ENCODE data around the gene ALKBH3. TPM values are rescaled to one million over a fixed set of nuclear protein-coding genes. Genes with fewer than 3 reads are reported as not detected.

The ALKBH3 gene
- total and polyA plus RNA-seq, 2 of the 13 experiments (the other 11 are each of a cell fraction or from before 2014, with no cell fraction given): 17.8 to 36.1 TPM

DNA sequence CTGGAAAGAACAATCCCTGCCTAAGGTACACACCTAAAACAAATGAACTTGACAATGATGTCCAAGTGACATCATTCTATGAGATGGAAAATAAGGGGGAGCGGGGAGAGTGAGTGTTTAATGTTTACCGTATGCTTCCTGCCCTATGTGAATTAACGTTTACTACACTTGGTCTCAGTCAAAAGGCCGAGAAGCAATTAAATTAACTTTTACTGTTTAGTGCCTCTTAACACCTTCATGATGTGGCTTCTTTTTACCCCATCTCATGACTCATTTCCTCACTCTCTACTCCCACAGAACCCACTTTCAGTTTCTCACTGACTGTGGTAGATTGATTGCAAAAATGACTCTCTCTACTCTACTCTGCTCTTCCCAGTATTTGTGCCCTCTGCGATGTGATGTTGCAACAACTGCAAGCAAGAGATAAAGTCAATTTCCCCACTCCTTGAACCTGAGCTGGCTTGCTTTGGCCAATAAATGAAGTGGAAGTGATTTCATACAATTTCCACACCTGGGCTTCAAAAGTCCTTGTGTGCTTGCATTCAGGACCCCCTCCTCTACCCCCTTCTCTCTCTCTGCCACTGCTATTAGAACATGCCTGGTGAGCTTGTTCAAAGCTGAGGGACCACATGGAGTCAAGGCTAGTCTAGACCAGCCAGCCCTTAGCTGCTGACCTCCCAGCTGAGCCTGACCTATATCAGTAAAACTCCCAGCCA, 11.6 kb upstream of the ALKBH3 start (continued):
- TF ChIP-seq ARNTL (CRISPR knock-in tag; IDR thresholded peaks at IDR 0.05) (no peak), CEBPG (CRISPR knock-in tag; IDR thresholded peaks at IDR 0.05) (peak; percentile 80), FOSL2 (CRISPR knock-in tag; IDR thresholded peaks at IDR 0.05) (peak; percentile 48; the same call in 1 of the 2 replicates), ZBTB20 (CRISPR knock-in tag; IDR thresholded peaks at IDR 0.05; ENCODE audit: borderline replicate concordance, low read depth) (no peak), SNRNP70 (IDR thresholded peaks at IDR 0.05; ENCODE audit: low read depth, low read length) (no peak), GTF2F1 (IDR thresholded peaks at IDR 0.05; ENCODE audit: low read length) (no peak), ZNF724P (CRISPR knock-in tag; IDR thresholded peaks at IDR 0.05; ENCODE audit: borderline replicate concordance) (no peak), ZNF260 (CRISPR knock-in tag; IDR thresholded peaks at IDR 0.05; ENCODE audit: borderline replicate concordance, low read depth) (no peak), ZNF749 (CRISPR knock-in tag; IDR thresholded peaks at IDR 0.05; ENCODE audit: borderline replicate concordance) (no peak)

DNA sequence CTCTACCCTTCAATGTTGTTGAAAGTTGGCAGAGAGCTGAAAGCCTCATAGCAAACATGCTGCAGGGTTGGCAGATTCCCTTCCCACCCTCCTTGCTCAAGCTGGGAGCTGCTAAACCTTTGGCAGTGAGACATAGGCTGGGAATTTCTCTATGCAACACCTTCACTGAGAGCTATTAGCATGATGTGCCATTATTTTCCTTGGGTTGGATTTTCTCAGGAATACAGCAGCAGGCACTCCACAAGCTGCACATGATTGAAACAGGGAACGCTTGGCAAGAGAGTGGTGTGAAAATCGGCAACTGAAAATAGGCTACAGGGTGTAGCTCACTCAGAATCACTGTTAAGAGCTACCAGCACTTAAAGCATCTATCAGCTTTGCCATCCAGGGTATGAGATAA, 9.6 kb upstream of the ALKBH3 start:
- intact Hi-C loops (cut with micrococcal nuclease; ENCODE audit: unreplicated experiment): no loop called here
- Histone ChIP-seq H3K9ac (ENCODE audit: insufficient read depth, low read depth, low read length) (no peak overlapping the region), H3K27ac (ENCODE audit: extremely low read length, insufficient read depth, low read length) (no peak overlapping the region), H2AFZ (ENCODE audit: low read length) (no peak overlapping the region), H3K4me1 (ENCODE audit: insufficient read depth, low read length) (no peaks in the 10 kb centered on the region), H3K4me2 (ENCODE audit: low read depth, low read length) (no peak overlapping the region), H3K79me2 (ENCODE audit: insufficient read depth, low read length) (no peaks in the 10 kb centered on the region), H3K9me3 (ENCODE audit: low read length) (no peaks in the 10 kb centered on the region), H3K27me3 (ENCODE audit: control insufficient read depth in 1 of 2, insufficient read depth in 2 of 2, low read length in 2 of 2) (peaks cover 0 to 4% of the 10 kb centered on the region in 2 experiments; a peak in 1 of 5 replicates), H3K4me3 (replicated peaks in 1 of 3; ENCODE audit: insufficient read depth in 1 of 3, low read depth in 2 of 3, low read length in 3 of 3) (no peak overlapping the region), H3K36me3 (replicated peaks in 1 of 2; ENCODE audit: control insufficient read depth in 1 of 2, insufficient read depth in 2 of 2, low read length in 2 of 2) (no peaks in the 10 kb centered on the region), H4K20me1 (ENCODE audit: insufficient read depth, low read length) (no peaks in the 10 kb centered on the region)
- BruUV-seq (replicated peaks): no TSS peak
- no peak for FAIRE-seq
- 0% methylated on average over 2 of the region's 2 CpGs for WGBS (ENCODE audit: low lambda C conversion rate)
- POLR2A ChIA-PET: no interaction called here
- in situ Hi-C loops (cut with HindIII; ENCODE audit: extremely low pct_ligation_motif_present, low pct_unique_long_range_greater_than_20kb): no loop called here
- CTCF ChIA-PET (ENCODE audit: low intra/inter-chr PET ratio, low total read pairs): no interaction called here
- no peak for ATAC-seq
- no peak for DNase-seq (ENCODE audit: low spot score)
- no peak for TF ChIP-seq SAP130 (CRISPR knock-in tag; IDR thresholded peaks at IDR 0.05; ENCODE audit: low read depth)
- no peak for TF ChIP-seq ZC3H4 (CRISPR knock-in tag; IDR thresholded peaks at IDR 0.05; ENCODE audit: borderline replicate concordance)
- no peak for TF ChIP-seq PCBP1 (IDR thresholded peaks at IDR 0.05; ENCODE audit: borderline replicate concordance, low read depth, low read length)
- no peak for TF ChIP-seq ZKSCAN5 (CRISPR knock-in tag; IDR thresholded peaks at IDR 0.05)
- TF ChIP-seq ZNF224 (CRISPR knock-in tag; IDR thresholded peaks at IDR 0.05): no peak
- no peak for TF ChIP-seq TOPORS (CRISPR knock-in tag; IDR thresholded peaks at IDR 0.05)
- no peak for TF ChIP-seq KDM1A (CRISPR knock-in tag; IDR thresholded peaks at IDR 0.05)
- TF ChIP-seq, protein P1, sequence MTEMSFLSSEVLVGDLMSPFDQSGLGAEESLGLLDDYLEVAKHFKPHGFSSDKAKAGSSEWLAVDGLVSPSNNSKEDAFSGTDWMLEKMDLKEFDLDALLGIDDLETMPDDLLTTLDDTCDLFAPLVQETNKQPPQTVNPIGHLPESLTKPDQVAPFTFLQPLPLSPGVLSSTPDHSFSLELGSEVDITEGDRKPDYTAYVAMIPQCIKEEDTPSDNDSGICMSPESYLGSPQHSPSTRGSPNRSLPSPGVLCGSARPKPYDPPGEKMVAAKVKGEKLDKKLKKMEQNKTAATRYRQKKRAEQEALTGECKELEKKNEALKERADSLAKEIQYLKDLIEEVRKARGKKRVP (CRISPR knock-in tag; IDR thresholded peaks at IDR 0.05): no peak
- TF ChIP-seq ZZZ3 (CRISPR knock-in tag; IDR thresholded peaks at IDR 0.05; ENCODE audit: borderline replicate concordance): no peak
- no peak for TF ChIP-seq BRCA1 (CRISPR knock-in tag; IDR thresholded peaks at IDR 0.05)
- TF ChIP-seq, protein P2, sequence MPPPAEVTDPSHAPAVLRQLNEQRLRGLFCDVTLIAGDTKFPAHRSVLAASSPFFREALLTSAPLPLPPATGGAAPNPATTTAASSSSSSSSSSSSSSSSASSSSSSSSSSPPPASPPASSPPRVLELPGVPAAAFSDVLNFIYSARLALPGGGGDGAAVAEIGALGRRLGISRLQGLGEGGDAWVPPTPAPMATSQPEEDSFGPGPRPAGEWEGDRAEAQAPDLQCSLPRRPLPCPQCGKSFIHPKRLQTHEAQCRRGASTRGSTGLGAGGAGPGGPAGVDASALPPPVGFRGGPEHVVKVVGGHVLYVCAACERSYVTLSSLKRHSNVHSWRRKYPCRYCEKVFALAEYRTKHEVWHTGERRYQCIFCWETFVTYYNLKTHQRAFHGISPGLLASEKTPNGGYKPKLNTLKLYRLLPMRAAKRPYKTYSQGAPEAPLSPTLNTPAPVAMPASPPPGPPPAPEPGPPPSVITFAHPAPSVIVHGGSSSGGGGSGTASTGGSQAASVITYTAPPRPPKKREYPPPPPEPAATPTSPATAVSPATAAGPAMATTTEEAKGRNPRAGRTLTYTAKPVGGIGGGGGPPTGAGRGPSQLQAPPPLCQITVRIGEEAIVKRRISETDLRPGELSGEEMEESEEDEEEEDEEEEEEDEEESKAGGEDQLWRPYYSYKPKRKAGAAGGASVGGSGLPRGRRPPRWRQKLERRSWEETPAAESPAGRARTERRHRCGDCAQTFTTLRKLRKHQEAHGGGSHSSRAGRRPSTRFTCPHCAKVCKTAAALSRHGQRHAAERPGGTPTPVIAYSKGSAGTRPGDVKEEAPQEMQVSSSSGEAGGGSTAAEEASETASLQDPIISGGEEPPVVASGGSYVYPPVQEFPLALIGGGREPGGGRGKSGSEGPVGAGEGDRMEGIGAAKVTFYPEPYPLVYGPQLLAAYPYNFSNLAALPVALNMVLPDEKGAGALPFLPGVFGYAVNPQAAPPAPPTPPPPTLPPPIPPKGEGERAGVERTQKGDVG (CRISPR knock-in tag; IDR thresholded peaks at IDR 0.05; ENCODE audit: borderline replicate concordance): no peak
- no peak for TF ChIP-seq YEATS4 (CRISPR knock-in tag; IDR thresholded peaks at IDR 0.05; ENCODE audit: borderline replicate concordance)
- TF ChIP-seq CHCHD3 (CRISPR knock-in tag; IDR thresholded peaks at IDR 0.05): no peak
